K562 (cell line): ENCODE data around the gene TTC24. TPM values are rescaled to one million over a fixed set of nuclear protein-coding genes. Genes with fewer than 3 reads are reported as not detected.

Source experiments
- BDP1 ChIP-seq: IDR thresholded peaks from 3 replicates; pipeline ENCODE4 v1.6.1; 2011; ENCODE audit not compliant: insufficient read length, insufficient read depth
- CBX8 ChIP-seq: fragments of 200-600 bp; sonication (generic); IDR thresholded peaks from 2 replicates; pipeline ENCODE4 v1.6.1; 2012; ENCODE audit warnings: borderline replicate concordance, mixed run types, low read depth, mild to moderate bottlenecking, moderate library complexity, mixed read lengths, low read length, control low read depth, inconsistent platforms; ENCODE audit not compliant: poor library complexity, severe bottlenecking; ENCODE audit errors: extremely low read depth
- CHD1 ChIP-seq: fragments of 200-600 bp; sonication (generic); IDR thresholded peaks from one replicate; pipeline ENCODE4 v1.6.1; 2012; ENCODE audit warnings: mild to moderate bottlenecking, moderate library complexity, low read length, inconsistent platforms
- ELF2 ChIP-seq: fragments of 250-450 bp; sonication (Bioruptor Pico); IDR thresholded peaks from 2 replicates; pipeline ENCODE4 v1.5.0; 2021; ENCODE audit warnings: mild to moderate bottlenecking
- FUS ChIP-seq: fragments of 200-400 bp; formaldehyde crosslinking; optimal IDR thresholded peaks from 2 replicates; pipeline ENCODE3; 2017; ENCODE audit warnings: low read depth, low read length
- GTF2F1 ChIP-seq: IDR thresholded peaks from 2 replicates; pipeline ENCODE4 v1.6.1; 2011; ENCODE audit warnings: low read depth, low read length, improper control_type of control experiment
- HMG20A ChIP-seq: fragments of 450-650 bp; formaldehyde crosslinking; conservative IDR thresholded peaks from 2 replicates; pipeline ENCODE4 v1.4.0; 2020; ENCODE audit warnings: mild to moderate bottlenecking, mixed read lengths
- JUN ChIP-seq, 2 experiments: sonication (generic) in 1 of 2; formaldehyde crosslinking in 1 of 2; IDR thresholded peaks; 2 replicates each; pipeline versions ENCODE4 v1.6.1 to v1.8.0; 2012 to 2022; ENCODE audit warnings: borderline replicate concordance in 2 of 2, mild to moderate bottlenecking in 2 of 2, improper control_type of control experiment in 1 of 2, low read depth in 1 of 2, low read length in 1 of 2, missing genetic modification reagents in 1 of 2
- LARP7 ChIP-seq: fragments of 450-650 bp; IDR thresholded peaks from 2 replicates; pipeline ENCODE4 v1.6.1; 2016
- LEF1 ChIP-seq: fragments of 450-650 bp; IDR thresholded peaks from 2 replicates; pipeline ENCODE4 v1.6.1; 2016; ENCODE audit warnings: mild to moderate bottlenecking
- MAZ ChIP-seq, 2 experiments: fragments of 450-650 bp in 1 of 2; sonication (generic) in 1 of 2; formaldehyde crosslinking; IDR thresholded peaks in 1 of 2; conservative IDR thresholded peaks in 1 of 2; 2 replicates each; pipeline versions ENCODE4 v1.4.0 to v1.5.0; 2020; ENCODE audit warnings: mild to moderate bottlenecking in 1 of 2, missing genetic modification reagents in 1 of 2
- MYNN ChIP-seq, 2 experiments: sonication (generic); formaldehyde crosslinking in 1 of 2; IDR thresholded peaks; 2 replicates each; pipeline versions ENCODE4 v1.5.0 to v1.6.1; 2016 to 2020; ENCODE audit warnings: antibody characterized with exemption in 1 of 2, missing genetic modification reagents in 1 of 2
- NR2C2 ChIP-seq, 2 experiments: fragments of 200-800 bp in 1 of 2; sonication (Bioruptor generic) in 1 of 2; sonication (generic) in 1 of 2; formaldehyde crosslinking in 1 of 2; IDR thresholded peaks; 2 replicates each; pipeline versions ENCODE4 v1.6.1 to v1.8.0; 2016 to 2022; ENCODE audit warnings: mild to moderate bottlenecking in 1 of 2, missing compliant biosample characterization in 1 of 2, missing genetic modification characterization in 1 of 2, missing genetic modification reagents in 1 of 2
- PHB2 ChIP-seq: fragments of 450-650 bp; IDR thresholded peaks from 2 replicates; pipeline ENCODE4 v1.6.1; 2017; ENCODE audit warnings: low read depth
- PML ChIP-seq: IDR thresholded peaks from 2 replicates; pipeline ENCODE4 v1.6.1; 2012; ENCODE audit warnings: low read length, inconsistent platforms
- POLR2H ChIP-seq: IDR thresholded peaks from 2 replicates; pipeline ENCODE4 v1.6.1; 2016; ENCODE audit warnings: missing genetic modification characterization, low read depth, mild to moderate bottlenecking, control low read depth, missing compliant biosample characterization, moderate library complexity
- RBM17 ChIP-seq: fragments of 200-400 bp; formaldehyde crosslinking; IDR thresholded peaks from 2 replicates; pipeline ENCODE4 v1.6.1; 2017; ENCODE audit warnings: low read depth, mild to moderate bottlenecking, low read length, borderline replicate concordance
- RFX1 ChIP-seq: fragments of 450-650 bp; IDR thresholded peaks from 2 replicates; pipeline ENCODE4 v1.6.1; 2016; ENCODE audit warnings: mild to moderate bottlenecking, moderate library complexity
- SMARCA5 ChIP-seq: fragments of 450-650 bp; IDR thresholded peaks from 2 replicates; pipeline ENCODE4 v1.6.1; 2016
- SMARCE1 ChIP-seq: fragments of 450-650 bp; IDR thresholded peaks from 2 replicates; pipeline ENCODE4 v1.7.1; 2016; ENCODE audit warnings: mild to moderate bottlenecking
- TSC22D4 ChIP-seq: fragments of 450-650 bp; IDR thresholded peaks from 2 replicates; pipeline ENCODE4 v1.6.1; 2016; ENCODE audit warnings: missing genetic modification characterization, missing biosample characterization, control low read depth
- XRCC4 ChIP-seq: IDR thresholded peaks from one replicate; pipeline ENCODE4 v1.6.1; 2011; ENCODE audit not compliant: insufficient read depth, insufficient read length; ENCODE audit errors: extremely low read depth
- ZBED1 ChIP-seq: IDR thresholded peaks from 2 replicates; pipeline ENCODE4 v1.6.1; 2014
- ZNF263 ChIP-seq: sonication (generic); formaldehyde crosslinking; IDR thresholded peaks from 2 replicates; pipeline ENCODE4 v1.8.0; 2022; ENCODE audit warnings: mild to moderate bottlenecking, missing genetic modification reagents, borderline replicate concordance
- ZNF444 ChIP-seq: fragments of 250-450 bp; sonication (Bioruptor Pico); IDR thresholded peaks from 2 replicates; pipeline ENCODE4 v1.4.0; 2020; ENCODE audit warnings: mild to moderate bottlenecking, moderate library complexity
- polyA plus RNA-seq, 8 experiments: library from polyadenylated mRNA; depleted of rRNA in 4 of 8; stranded (reverse) in 5 of 8; unstranded in 3 of 8; fragments of >200 nt; fragmentation: Nextera tagmentation in 2 of 8; fragmentation: Illumina TruSeq in 1 of 8; extraction: Ambion mirVana in 2 of 8; extraction: Trizol in 1 of 8; gene quantifications; 2 replicates each; pipeline versions ENCODE4 v1.2.1 to v1.2.3, GENCODE V29; 2011 to 2014; ENCODE audit warnings: inconsistent platforms in 1 of 8, missing spikeins in 1 of 8
- total RNA-seq, 7 experiments: library from RNA; depleted of rRNA in 6 of 7; stranded (reverse); fragments of >200 nt in 6 of 7; fragmentation: Illumina TruSeq in 2 of 7; extraction: Trizol in 2 of 7; gene quantifications; 2 replicates each; pipeline versions ENCODE4 v1.2.1 to v1.2.3, GENCODE V29; 2011 to 2021; ENCODE audit warnings: low replicate concordance in 1 of 7
- TF ChIP-seq, protein P1 (sequence below): fragments of 450-650 bp; formaldehyde crosslinking; IDR thresholded peaks from 2 replicates; pipeline ENCODE4 v1.4.0; 2020; ENCODE audit warnings: mild to moderate bottlenecking, moderate library complexity
- TF ChIP-seq, protein P2 (sequence below): IDR thresholded peaks from 2 replicates; pipeline ENCODE4 v1.6.1; 2016; ENCODE audit warnings: missing genetic modification characterization, missing compliant biosample characterization

The TTC24 gene
- total and polyA plus RNA-seq, 9 of the 15 experiments (the other 6 are each of a cell fraction or from before 2014, with no cell fraction given): not detected

DNA sequence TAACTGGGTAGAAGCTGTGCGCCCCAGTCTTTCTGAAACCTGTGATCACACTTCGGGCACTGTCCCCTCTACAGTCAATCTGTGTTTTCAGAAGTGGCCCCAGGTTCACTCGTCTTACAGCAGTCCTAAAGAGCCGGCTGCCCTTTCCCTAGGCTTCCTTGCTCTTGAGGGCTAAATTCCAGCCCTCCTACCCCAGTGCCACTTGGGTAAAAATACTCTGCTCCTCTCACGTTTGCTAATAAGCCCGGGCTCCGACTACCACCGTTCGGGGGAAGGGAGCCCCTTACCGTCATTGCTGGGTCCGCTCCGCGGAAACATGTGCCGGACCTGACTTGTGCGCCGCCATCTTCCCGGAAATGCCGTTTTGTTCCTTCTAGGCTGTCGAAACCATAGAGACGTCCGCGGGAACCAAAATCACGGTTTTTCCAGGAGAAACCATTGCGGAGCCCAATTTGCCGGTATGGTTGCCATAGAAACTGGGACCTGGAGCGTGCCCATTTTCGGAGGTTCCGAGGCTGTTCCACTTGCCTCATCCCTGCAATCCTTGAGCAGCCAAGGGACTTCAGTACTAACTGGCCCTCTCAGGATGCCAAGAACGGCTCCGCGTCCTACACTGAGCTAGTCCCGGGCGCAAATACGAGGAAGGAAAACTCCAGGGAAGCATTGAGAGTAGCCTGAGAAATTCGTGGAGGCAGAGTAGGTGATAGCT, 21.8 kb downstream of the TTC24 start, which contains the start of gene GPATCH4 (continued):
- TF ChIP-seq MYNN (IDR thresholded peaks at IDR 0.05): no peak
- 0 out of 2 replicates have a peak, but pooled peaks have one; percentile 30 for TF ChIP-seq MYNN (CRISPR knock-in tag; IDR thresholded peaks at IDR 0.05)
- TF ChIP-seq NR2C2 (CRISPR knock-in tag; IDR thresholded peaks at IDR 0.05): no peak
- peak; percentile 57; the same call in 1 of the 2 replicates for TF ChIP-seq NR2C2 (tag; IDR thresholded peaks at IDR 0.05)
- TF ChIP-seq, protein P1, sequence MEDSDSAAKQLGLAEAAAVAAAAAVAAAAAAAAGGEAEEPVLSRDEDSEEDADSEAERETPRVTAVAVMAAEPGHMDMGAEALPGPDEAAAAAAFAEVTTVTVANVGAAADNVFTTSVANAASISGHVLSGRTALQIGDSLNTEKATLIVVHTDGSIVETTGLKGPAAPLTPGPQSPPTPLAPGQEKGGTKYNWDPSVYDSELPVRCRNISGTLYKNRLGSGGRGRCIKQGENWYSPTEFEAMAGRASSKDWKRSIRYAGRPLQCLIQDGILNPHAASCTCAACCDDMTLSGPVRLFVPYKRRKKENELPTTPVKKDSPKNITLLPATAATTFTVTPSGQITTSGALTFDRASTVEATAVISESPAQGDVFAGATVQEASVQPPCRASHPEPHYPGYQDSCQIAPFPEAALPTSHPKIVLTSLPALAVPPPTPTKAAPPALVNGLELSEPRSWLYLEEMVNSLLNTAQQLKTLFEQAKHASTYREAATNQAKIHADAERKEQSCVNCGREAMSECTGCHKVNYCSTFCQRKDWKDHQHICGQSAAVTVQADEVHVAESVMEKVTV (CRISPR knock-in tag): no peak
- no peak for TF ChIP-seq PHB2
- TF ChIP-seq ZBED1: no peak
- TF ChIP-seq ZNF444: no peak
- TF ChIP-seq CBX8: no peak
- no peak for TF ChIP-seq CHD1
- TF ChIP-seq LEF1: peak; percentile 25; the same call in 1 of the 2 replicates
- TF ChIP-seq PML: no peak; the same call in 1 of the 2 replicates
- TF ChIP-seq, protein P2, sequence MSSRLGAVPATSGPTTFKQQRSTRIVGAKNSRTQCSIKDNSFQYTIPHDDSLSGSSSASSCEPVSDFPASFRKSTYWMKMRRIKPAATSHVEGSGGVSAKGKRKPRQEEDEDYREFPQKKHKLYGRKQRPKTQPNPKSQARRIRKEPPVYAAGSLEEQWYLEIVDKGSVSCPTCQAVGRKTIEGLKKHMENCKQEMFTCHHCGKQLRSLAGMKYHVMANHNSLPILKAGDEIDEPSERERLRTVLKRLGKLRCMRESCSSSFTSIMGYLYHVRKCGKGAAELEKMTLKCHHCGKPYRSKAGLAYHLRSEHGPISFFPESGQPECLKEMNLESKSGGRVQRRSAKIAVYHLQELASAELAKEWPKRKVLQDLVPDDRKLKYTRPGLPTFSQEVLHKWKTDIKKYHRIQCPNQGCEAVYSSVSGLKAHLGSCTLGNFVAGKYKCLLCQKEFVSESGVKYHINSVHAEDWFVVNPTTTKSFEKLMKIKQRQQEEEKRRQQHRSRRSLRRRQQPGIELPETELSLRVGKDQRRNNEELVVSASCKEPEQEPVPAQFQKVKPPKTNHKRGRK (tag): no peak
- no peak for TF ChIP-seq SMARCA5
- TF ChIP-seq ZNF263 (CRISPR knock-in tag): no peak
- TF ChIP-seq POLR2H (tag): no peak; the same call in 1 of the 2 replicates
- TF ChIP-seq HMG20A (CRISPR knock-in tag): no peak
- TF ChIP-seq RBM17: no peak
- TF ChIP-seq XRCC4: no peak
- no peak for TF ChIP-seq GTF2F1
- peak; percentile 72; the same call in 1 of the 2 replicates for TF ChIP-seq JUN (IDR thresholded peaks at IDR 0.05; ENCODE audit: borderline replicate concordance, low read depth, low read length)
- no peak for TF ChIP-seq JUN (CRISPR knock-in tag; IDR thresholded peaks at IDR 0.05; ENCODE audit: borderline replicate concordance)
- no peak for TF ChIP-seq SMARCE1
- no peak for TF ChIP-seq FUS
- no peak for TF ChIP-seq TSC22D4 (tag)
- TF ChIP-seq ELF2: peak; percentile 96
- TF ChIP-seq MAZ (CRISPR knock-in tag; conservative IDR thresholded peaks at IDR 0.05 in 1 of 2, IDR thresholded peaks at IDR 0.05 in 1 of 2): peak; percentile 27 to 55; a peak in 2 of 4 replicates
- no peak for TF ChIP-seq BDP1
- TF ChIP-seq RFX1: peak; percentile 93
- no peak for TF ChIP-seq LARP7
